ENCODE results near the gene ALX4. TPM values are rescaled to one million over a fixed set of nuclear protein-coding genes. Genes with fewer than 3 reads are reported as not detected.

The ALX4 gene
- total and polyA plus RNA-seq, 2 donors (not counting 1 experiment from before 2014, with no cell fraction given) = not detected

DNA sequence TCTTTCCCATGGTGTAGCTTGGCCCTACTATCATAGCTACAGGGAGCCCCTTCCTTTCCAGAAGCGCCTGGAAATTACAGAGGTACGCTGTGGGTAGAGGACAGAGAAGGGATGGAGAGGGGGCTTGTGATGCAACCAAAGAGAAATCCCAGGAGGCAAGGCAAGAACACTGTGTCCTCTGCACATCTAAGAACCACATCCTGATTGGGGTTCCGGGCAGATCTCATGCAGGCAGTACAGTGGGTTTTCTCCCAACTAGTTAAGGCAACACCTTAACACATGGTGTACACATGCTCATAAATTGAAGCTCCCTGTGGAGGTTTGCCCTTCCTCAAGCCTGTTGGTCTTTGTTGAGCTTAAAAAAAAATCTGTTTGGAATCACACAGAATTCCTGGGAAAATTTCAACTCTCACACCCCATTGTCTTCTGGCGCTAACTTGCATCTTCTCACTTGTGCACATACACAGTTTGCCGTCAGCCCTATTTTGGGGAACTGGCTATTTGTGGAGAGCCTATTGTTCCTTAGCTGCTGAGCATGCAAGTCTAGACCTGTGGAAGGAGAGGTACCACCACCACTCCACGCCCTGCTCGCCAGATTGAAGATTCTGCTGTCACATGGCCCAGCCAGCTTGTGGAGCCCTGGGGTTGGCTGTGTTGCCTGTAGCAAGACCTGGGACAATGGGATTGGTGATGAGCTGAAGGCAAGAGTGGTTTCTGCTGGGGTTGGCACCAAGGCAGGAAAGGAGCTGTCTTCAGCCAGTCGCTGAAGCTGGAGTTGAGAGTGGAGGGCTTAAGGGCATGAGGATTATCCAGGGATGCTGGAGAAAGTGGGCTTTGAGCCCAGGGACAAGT, 52.4 kb downstream of the ALX4 start:
- CTCF ChIA-PET = no interaction called here
- TF ChIP-seq, protein P1, sequence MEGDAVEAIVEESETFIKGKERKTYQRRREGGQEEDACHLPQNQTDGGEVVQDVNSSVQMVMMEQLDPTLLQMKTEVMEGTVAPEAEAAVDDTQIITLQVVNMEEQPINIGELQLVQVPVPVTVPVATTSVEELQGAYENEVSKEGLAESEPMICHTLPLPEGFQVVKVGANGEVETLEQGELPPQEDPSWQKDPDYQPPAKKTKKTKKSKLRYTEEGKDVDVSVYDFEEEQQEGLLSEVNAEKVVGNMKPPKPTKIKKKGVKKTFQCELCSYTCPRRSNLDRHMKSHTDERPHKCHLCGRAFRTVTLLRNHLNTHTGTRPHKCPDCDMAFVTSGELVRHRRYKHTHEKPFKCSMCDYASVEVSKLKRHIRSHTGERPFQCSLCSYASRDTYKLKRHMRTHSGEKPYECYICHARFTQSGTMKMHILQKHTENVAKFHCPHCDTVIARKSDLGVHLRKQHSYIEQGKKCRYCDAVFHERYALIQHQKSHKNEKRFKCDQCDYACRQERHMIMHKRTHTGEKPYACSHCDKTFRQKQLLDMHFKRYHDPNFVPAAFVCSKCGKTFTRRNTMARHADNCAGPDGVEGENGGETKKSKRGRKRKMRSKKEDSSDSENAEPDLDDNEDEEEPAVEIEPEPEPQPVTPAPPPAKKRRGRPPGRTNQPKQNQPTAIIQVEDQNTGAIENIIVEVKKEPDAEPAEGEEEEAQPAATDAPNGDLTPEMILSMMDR (IDR thresholded peaks at IDR 0.05) = no peak
- TF ChIP-seq EZH2 (IDR thresholded peaks at IDR 0.05; ENCODE audit: borderline replicate concordance, insufficient read depth, low read depth, low read length, poor library complexity, severe bottlenecking) = no peak
- POLR2A ChIA-PET = no interaction called here

DNA sequence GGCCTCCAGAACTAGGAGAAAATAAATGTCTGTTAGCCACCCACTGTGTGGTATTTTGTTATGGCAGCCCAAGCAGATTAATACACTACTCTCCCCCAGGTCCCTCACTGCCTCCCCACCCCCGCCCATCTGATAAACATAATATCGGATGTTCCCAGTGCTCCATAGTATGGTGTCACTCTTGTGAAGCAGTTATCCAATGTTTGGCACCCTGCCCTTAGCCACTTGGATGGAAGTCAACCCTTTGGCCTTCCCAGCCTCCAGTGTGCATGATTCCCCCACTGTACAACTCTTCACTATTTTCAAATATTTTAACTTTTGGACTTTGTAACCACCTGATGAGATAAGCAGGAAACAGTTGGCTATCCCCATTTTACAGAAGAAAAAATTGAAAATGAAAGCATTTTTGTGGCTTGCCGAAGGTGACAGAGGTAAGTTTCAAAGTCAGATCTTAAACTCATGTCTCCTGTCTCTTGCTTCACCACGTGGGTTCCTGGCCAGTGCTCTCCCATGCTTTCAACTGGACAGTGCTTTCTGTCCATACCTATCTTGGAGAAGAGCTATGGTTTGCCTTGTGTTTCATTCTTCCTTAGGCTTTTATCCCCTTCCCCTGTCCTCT, 53.2 kb downstream of the ALX4 start:
- TF ChIP-seq, protein P1 (IDR thresholded peaks at IDR 0.05) = no peak
- TF ChIP-seq EZH2 (IDR thresholded peaks at IDR 0.05; ENCODE audit: borderline replicate concordance, insufficient read depth, low read depth, low read length, poor library complexity, severe bottlenecking) = no peak
- no peak overlapping the region for H3K4me2 ChIP-seq (replicated peaks; ENCODE audit: low read depth, low read length, poor library complexity, severe bottlenecking)
- WGBS (ENCODE audit: insufficient coverage) = 73% methylated on average over 2 of the region's 4 CpGs
- H3K4me3 ChIP-seq (ENCODE audit: control extremely low read depth in 1 of 5, extremely low read depth in 1 of 5, insufficient read depth in 1 of 5, low read depth in 2 of 5, low read length in 4 of 5) = no peak overlapping the region
- Mint-ChIP-seq H3K27me3 (no peaks in the 10 kb centered on the region), H3K9me3 (ENCODE audit: insufficient read depth) (peaks cover 14% of the 10 kb centered on the region), H3K4me1 (peaks cover 3% of the 10 kb centered on the region), H3K4me3 (no peak overlapping the region), H3K27ac (no peak overlapping the region)
- ChIA-PET POLR2A (no interaction called here), CTCF (no interaction called here)
- no peak overlapping the region for H3K9ac ChIP-seq (ENCODE audit: low read length)
- H3K27ac ChIP-seq (ENCODE audit: low read length in 2 of 2) = no peak overlapping the region
- intact Hi-C loops (cut with micrococcal nuclease) = no loop called here
- no peaks in the 10 kb centered on the region for H3K27me3 ChIP-seq (replicated peaks in 1 of 4; ENCODE audit: control extremely low read depth in 1 of 4, control insufficient read depth in 3 of 4, insufficient read depth in 4 of 4, low read length in 3 of 4)
- H2AFZ ChIP-seq (ENCODE audit: insufficient read depth, low read depth, low read length, poor library complexity, severe bottlenecking) = no peak overlapping the region
- H3K79me2 ChIP-seq (ENCODE audit: control insufficient read depth, insufficient read depth, low read length) = no peaks in the 10 kb centered on the region
- no peaks in the 10 kb centered on the region for H3K4me1 ChIP-seq (ENCODE audit: control insufficient read depth in 2 of 2, insufficient read depth in 2 of 2, low read length in 2 of 2)
- ATAC-seq (ENCODE audit: low read depth) (no peak), DNase-seq (no peak)
- H4K20me1 ChIP-seq (ENCODE audit: control insufficient read depth, insufficient read depth, low read length, poor library complexity, severe bottlenecking) = no peaks in the 10 kb centered on the region
- H3K9me3 ChIP-seq (ENCODE audit: control extremely low read depth in 1 of 3, control insufficient read depth in 2 of 3, insufficient read depth in 1 of 3, low read length in 2 of 3) = peaks cover 0 to 17% (median 5%) of the 10 kb centered on the region in 3 donors
- H3K36me3 ChIP-seq (replicated peaks in 1 of 2; ENCODE audit: control extremely low read depth in 1 of 2, control insufficient read depth in 1 of 2, extremely low read depth in 1 of 2, insufficient read depth in 2 of 2, low read length in 1 of 2) = no peaks in the 10 kb centered on the region

More for the DNA sequence above, 52.4 kb downstream of the ALX4 start:
- Histone ChIP-seq H3K27ac (ENCODE audit: low read length in 2 of 2) (no peak overlapping the region), H3K4me2 (replicated peaks; ENCODE audit: low read depth, low read length, poor library complexity, severe bottlenecking) (no peak overlapping the region), H3K9me3 (ENCODE audit: control extremely low read depth in 1 of 3, control insufficient read depth in 2 of 3, insufficient read depth in 1 of 3, low read length in 2 of 3) (peaks cover 0 to 10% (median 1%) of the 10 kb centered on the region in 3 donors), H3K4me1 (ENCODE audit: control insufficient read depth in 2 of 2, insufficient read depth in 2 of 2, low read length in 2 of 2) (no peaks in the 10 kb centered on the region), H2AFZ (ENCODE audit: insufficient read depth, low read depth, low read length, poor library complexity, severe bottlenecking) (no peak overlapping the region), H4K20me1 (ENCODE audit: control insufficient read depth, insufficient read depth, low read length, poor library complexity, severe bottlenecking) (no peaks in the 10 kb centered on the region), H3K79me2 (ENCODE audit: control insufficient read depth, insufficient read depth, low read length) (no peaks in the 10 kb centered on the region), H3K4me3 (ENCODE audit: control extremely low read depth in 1 of 5, extremely low read depth in 1 of 5, insufficient read depth in 1 of 5, low read depth in 2 of 5, low read length in 4 of 5) (no peak overlapping the region), H3K9ac (ENCODE audit: low read length) (no peak overlapping the region), H3K36me3 (replicated peaks in 1 of 2; ENCODE audit: control extremely low read depth in 1 of 2, control insufficient read depth in 1 of 2, extremely low read depth in 1 of 2, insufficient read depth in 2 of 2, low read length in 1 of 2) (no peaks in the 10 kb centered on the region), H3K27me3 (replicated peaks in 1 of 4; ENCODE audit: control extremely low read depth in 1 of 4, control insufficient read depth in 3 of 4, insufficient read depth in 4 of 4, low read length in 3 of 4) (no peaks in the 10 kb centered on the region)
- WGBS (ENCODE audit: insufficient coverage) = 78% methylated on average over 5 of the region's 8 CpGs
- H3K4me1 Mint-ChIP-seq = peaks cover 3% of the 10 kb centered on the region
- H3K4me3 Mint-ChIP-seq = no peak overlapping the region
- DNase-seq (no peak), ATAC-seq (ENCODE audit: low read depth) (no peak)
- no peak overlapping the region for H3K27ac Mint-ChIP-seq
- intact Hi-C loops (cut with micrococcal nuclease) = no loop called here
- peaks cover 6% of the 10 kb centered on the region for H3K9me3 Mint-ChIP-seq (ENCODE audit: insufficient read depth)
- no peaks in the 10 kb centered on the region for H3K27me3 Mint-ChIP-seq
